HepG2 (cell line): ENCODE measurements around the gene ARL16. TPM values are rescaled to one million over a fixed set of nuclear protein-coding genes. Genes with fewer than 3 reads are reported as not detected.

Experiments
- ATF7-NPFF ChIP-seq: sonication (generic); formaldehyde crosslinking; IDR thresholded peaks from 2 replicates; pipeline ENCODE4 v1.8.1; 2023; ENCODE audit warnings: mild to moderate bottlenecking, low read depth, missing genetic modification reagents, moderate library complexity
- CHCHD3 ChIP-seq: sonication (generic); formaldehyde crosslinking; IDR thresholded peaks from 2 replicates; pipeline ENCODE4 v1.8.0; 2022; ENCODE audit warnings: mild to moderate bottlenecking, missing genetic modification reagents, moderate library complexity
- EHMT2 ChIP-seq: fragments of 200-600 bp; sonication (generic); IDR thresholded peaks from 2 replicates; pipeline ENCODE4 v1.7.0; 2017; ENCODE audit warnings: antibody characterized with exemption, low read depth, low read length, borderline replicate concordance
- HDAC6 ChIP-seq: fragments of 200-600 bp; sonication (generic); IDR thresholded peaks from 2 replicates; pipeline ENCODE4 v1.7.0; 2017; ENCODE audit warnings: mild to moderate bottlenecking, antibody characterized with exemption, low read length, low read depth
- KDM5A ChIP-seq: fragments of 200-600 bp; sonication (generic); IDR thresholded peaks from 2 replicates; pipeline ENCODE4 v1.7.0; 2018; ENCODE audit warnings: antibody characterized with exemption, mild to moderate bottlenecking, low read length, borderline replicate concordance
- RFXAP ChIP-seq: sonication (generic); formaldehyde crosslinking; IDR thresholded peaks from 2 replicates; pipeline ENCODE4 v1.4.0; 2020; ENCODE audit warnings: missing genetic modification reagents, borderline replicate concordance
- SP1 ChIP-seq, 2 experiments: fragments of 450-650 bp in 1 of 2; sonication (generic) in 1 of 2; formaldehyde crosslinking in 1 of 2; IDR thresholded peaks; 2 replicates each; pipeline versions ENCODE4 v1.4.0 to v1.6.1; 2016 to 2020; ENCODE audit warnings: missing genetic modification reagents in 1 of 2
- ZBTB7B ChIP-seq: sonication (generic); formaldehyde crosslinking; IDR thresholded peaks from 2 replicates; pipeline ENCODE4 v1.4.0; 2020; ENCODE audit warnings: missing genetic modification reagents
- ZNF225 ChIP-seq: sonication (generic); formaldehyde crosslinking; IDR thresholded peaks from 2 replicates; pipeline ENCODE4 v1.4.0; 2020; ENCODE audit warnings: mild to moderate bottlenecking, missing genetic modification reagents
- ZNF510 ChIP-seq: sonication (generic); formaldehyde crosslinking; IDR thresholded peaks from 2 replicates; pipeline ENCODE4 v1.4.0; 2020; ENCODE audit warnings: low read depth, mild to moderate bottlenecking, missing genetic modification reagents
- ZNF761 ChIP-seq: sonication (generic); formaldehyde crosslinking; conservative IDR thresholded peaks from 2 replicates; pipeline ENCODE4 v1.4.0; 2020; ENCODE audit warnings: mild to moderate bottlenecking, missing genetic modification reagents
- ZNF775 ChIP-seq: sonication (generic); formaldehyde crosslinking; IDR thresholded peaks from 2 replicates; pipeline ENCODE4 v1.4.0; 2020; ENCODE audit warnings: missing genetic modification reagents, mild to moderate bottlenecking, moderate library complexity, borderline replicate concordance
- polyA plus RNA-seq, 8 experiments: library from polyadenylated mRNA; depleted of rRNA in 3 of 8; stranded (reverse) in 7 of 8; unstranded in 1 of 8; fragments of >200 nt; fragmentation: Illumina TruSeq in 4 of 8; extraction: Trizol in 4 of 8; gene quantifications; 2 replicates each; pipeline versions ENCODE4 v1.2.1 to v1.2.3, GENCODE V29; 2011 to 2016; ENCODE audit warnings: low read depth in 4 of 8, missing spikeins in 1 of 8, mixed read lengths in 1 of 8; ENCODE audit not compliant: insufficient read depth in 1 of 8
- total RNA-seq, 5 experiments: library from RNA; depleted of rRNA; stranded (reverse); fragments of >200 nt; fragmentation: Illumina TruSeq; extraction: Trizol; gene quantifications; 2 replicates each; pipeline ENCODE4 v1.2.3, GENCODE V29; 2016; ENCODE audit warnings: low read depth in 1 of 5
- TF ChIP-seq, protein P1 (sequence below): sonication (generic); formaldehyde crosslinking; IDR thresholded peaks from 2 replicates; pipeline ENCODE4 v1.4.0; 2020; ENCODE audit warnings: missing genetic modification reagents
- TF ChIP-seq, protein P2 (sequence below), 2 experiments: fragments of 450-650 bp in 1 of 2; sonication (generic) in 1 of 2; formaldehyde crosslinking in 1 of 2; IDR thresholded peaks; 2 replicates each; pipeline versions ENCODE4 v1.6.1 to v1.8.0; 2016 to 2022; ENCODE audit warnings: antibody characterized with exemption in 1 of 2, mild to moderate bottlenecking in 1 of 2, missing genetic modification reagents in 1 of 2
- TF ChIP-seq, protein P3 (sequence below): sonication (generic); formaldehyde crosslinking; IDR thresholded peaks from 2 replicates; pipeline ENCODE4 v1.4.0; 2020; ENCODE audit warnings: mild to moderate bottlenecking, missing genetic modification reagents
- TF ChIP-seq, protein P4 (sequence below): sonication (generic); formaldehyde crosslinking; IDR thresholded peaks from 2 replicates; pipeline ENCODE4 v1.8.1; 2023; ENCODE audit warnings: mild to moderate bottlenecking, missing genetic modification reagents, borderline replicate concordance

ARL16 gene
- total and polyA plus RNA-seq, 2 of the 13 experiments (the other 11 are each of a cell fraction or from before 2014, with no cell fraction given), result 20.8 to 30.8 TPM

DNA sequence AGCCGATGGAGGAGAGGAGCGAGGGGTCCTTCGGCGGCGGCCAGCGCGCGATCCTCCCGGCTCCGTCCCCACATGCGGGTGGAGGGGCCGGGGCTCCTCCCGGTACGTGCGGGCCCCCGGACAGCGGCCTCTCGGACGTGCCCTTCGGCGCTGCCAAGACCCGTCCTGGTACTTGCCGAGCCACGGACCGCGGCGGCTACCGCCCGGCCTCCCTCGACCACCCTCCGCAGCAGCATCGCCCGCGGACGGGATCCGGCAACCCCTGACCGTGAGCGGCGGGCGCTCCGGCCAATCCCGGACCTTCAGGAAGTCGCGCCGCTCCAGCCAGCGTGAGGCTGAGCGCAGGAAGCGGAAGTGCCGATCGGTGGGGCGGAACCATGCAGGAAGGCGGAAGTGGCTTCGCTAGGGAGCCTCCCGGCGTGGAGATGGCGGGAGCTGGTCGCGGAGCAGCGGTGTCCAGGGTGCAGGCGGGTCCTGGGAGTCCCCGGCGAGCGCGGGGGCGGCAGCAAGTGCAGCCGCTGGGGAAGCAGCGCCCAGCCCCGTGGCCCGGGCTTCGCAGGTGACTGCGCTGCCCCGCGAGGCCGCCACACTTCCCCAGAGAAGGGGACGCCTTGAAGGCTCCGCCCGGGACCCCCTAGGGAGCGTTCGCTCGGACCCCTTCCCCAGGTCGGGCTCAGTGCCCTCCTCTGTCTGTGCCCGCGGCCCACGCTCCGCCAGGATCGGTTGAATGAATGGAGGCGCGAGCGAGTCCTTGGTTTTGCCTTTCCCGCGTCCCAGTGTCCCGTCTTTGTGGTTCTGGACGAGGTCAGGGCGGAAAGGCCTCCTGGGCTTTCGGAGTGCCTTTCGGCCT lies 17.0 kb downstream of the ARL16 start, which contains the start of the genes CCDC137 and OXLD1 (continued):
- TF ChIP-seq ZNF510 (CRISPR knock-in tag) (no peak), ZBTB7B (CRISPR knock-in tag) (peak; percentile 76), KDM5A (peak; percentile 82), SP1 (IDR thresholded peaks at IDR 0.05) (no peak), SP1 (CRISPR knock-in tag; IDR thresholded peaks at IDR 0.05) (peak; percentile 49; the same call in 1 of the 2 replicates), ZNF761 (CRISPR knock-in tag) (no peak; the same call in 1 of the 2 replicates), CHCHD3 (CRISPR knock-in tag) (peak; percentile 93), RFXAP (CRISPR knock-in tag) (no peak; the same call in 1 of the 2 replicates), ZNF225 (CRISPR knock-in tag) (peak; percentile 75), ATF7-NPFF (peak; percentile 97), HDAC6 (no peak), ZNF775 (no peak; the same call in 1 of the 2 replicates), EHMT2 (no peak)
- TF ChIP-seq, protein P1, sequence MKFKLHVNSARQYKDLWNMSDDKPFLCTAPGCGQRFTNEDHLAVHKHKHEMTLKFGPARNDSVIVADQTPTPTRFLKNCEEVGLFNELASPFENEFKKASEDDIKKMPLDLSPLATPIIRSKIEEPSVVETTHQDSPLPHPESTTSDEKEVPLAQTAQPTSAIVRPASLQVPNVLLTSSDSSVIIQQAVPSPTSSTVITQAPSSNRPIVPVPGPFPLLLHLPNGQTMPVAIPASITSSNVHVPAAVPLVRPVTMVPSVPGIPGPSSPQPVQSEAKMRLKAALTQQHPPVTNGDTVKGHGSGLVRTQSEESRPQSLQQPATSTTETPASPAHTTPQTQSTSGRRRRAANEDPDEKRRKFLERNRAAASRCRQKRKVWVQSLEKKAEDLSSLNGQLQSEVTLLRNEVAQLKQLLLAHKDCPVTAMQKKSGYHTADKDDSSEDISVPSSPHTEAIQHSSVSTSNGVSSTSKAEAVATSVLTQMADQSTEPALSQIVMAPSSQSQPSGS (CRISPR knock-in tag), result peak; percentile 70; the same call in 1 of the 2 replicates
- TF ChIP-seq, protein P2, sequence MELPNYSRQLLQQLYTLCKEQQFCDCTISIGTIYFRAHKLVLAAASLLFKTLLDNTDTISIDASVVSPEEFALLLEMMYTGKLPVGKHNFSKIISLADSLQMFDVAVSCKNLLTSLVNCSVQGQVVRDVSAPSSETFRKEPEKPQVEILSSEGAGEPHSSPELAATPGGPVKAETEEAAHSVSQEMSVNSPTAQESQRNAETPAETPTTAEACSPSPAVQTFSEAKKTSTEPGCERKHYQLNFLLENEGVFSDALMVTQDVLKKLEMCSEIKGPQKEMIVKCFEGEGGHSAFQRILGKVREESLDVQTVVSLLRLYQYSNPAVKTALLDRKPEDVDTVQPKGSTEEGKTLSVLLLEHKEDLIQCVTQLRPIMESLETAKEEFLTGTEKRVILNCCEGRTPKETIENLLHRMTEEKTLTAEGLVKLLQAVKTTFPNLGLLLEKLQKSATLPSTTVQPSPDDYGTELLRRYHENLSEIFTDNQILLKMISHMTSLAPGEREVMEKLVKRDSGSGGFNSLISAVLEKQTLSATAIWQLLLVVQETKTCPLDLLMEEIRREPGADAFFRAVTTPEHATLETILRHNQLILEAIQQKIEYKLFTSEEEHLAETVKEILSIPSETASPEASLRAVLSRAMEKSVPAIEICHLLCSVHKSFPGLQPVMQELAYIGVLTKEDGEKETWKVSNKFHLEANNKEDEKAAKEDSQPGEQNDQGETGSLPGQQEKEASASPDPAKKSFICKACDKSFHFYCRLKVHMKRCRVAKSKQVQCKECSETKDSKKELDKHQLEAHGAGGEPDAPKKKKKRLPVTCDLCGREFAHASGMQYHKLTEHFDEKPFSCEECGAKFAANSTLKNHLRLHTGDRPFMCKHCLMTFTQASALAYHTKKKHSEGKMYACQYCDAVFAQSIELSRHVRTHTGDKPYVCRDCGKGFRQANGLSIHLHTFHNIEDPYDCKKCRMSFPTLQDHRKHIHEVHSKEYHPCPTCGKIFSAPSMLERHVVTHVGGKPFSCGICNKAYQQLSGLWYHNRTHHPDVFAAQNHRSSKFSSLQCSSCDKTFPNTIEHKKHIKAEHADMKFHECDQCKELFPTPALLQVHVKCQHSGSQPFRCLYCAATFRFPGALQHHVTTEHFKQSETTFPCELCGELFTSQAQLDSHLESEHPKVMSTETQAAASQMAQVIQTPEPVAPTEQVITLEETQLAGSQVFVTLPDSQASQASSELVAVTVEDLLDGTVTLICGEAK (IDR thresholded peaks at IDR 0.05), result peak; percentile 95
- TF ChIP-seq, protein P2 (CRISPR knock-in tag; IDR thresholded peaks at IDR 0.05), result peak; percentile 82
- TF ChIP-seq, protein P3, sequence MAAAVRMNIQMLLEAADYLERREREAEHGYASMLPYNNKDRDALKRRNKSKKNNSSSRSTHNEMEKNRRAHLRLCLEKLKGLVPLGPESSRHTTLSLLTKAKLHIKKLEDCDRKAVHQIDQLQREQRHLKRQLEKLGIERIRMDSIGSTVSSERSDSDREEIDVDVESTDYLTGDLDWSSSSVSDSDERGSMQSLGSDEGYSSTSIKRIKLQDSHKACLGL (CRISPR knock-in tag), result peak; percentile 71
- TF ChIP-seq, protein P4, sequence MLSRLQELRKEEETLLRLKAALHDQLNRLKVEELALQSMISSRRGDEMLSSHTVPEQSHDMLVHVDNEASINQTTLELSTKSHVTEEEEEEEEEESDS (CRISPR knock-in tag), result no peak
